GM18867 (cell line): ENCODE data around the gene DUSP2.

Experiments used
- ATAC-seq: cut with Tn5 transposase; IDR thresholded peaks from one replicate; pipeline ENCODE4 v1.9.1; 2021; ENCODE audit warnings: mild to moderate bottlenecking, moderate library complexity; ENCODE audit not compliant: unreplicated experiment

The DUSP2 gene

GRCh38 chr2:96135171-96135570 lies 10.1 kb downstream of the DUSP2 start:
- no peak for ATAC-seq

- ATAC-seq, result no peak
Measured at GRCh38 chr2:96134421-96134820, 10.8 kb downstream of the DUSP2 start.

GRCh38 chr2:96131813-96132745 lies 13.2 kb downstream of the DUSP2 start:
- ATAC-seq, result no peak

- ATAC-seq, result no peak
Measured at GRCh38 chr2:96131152-96131812, 14.0 kb downstream of the DUSP2 start.

- no peak for ATAC-seq
Measured at GRCh38 chr2:96130483-96130882, 14.8 kb downstream of the DUSP2 start.

- ATAC-seq, result no peak
Measured at GRCh38 chr2:96129528-96130120, 15.6 kb downstream of the DUSP2 start.

- no peak for ATAC-seq
Measured at GRCh38 chr2:96128456-96128855, 16.8 kb downstream of the DUSP2 start.

- no peak for ATAC-seq
Measured at GRCh38 chr2:96124406-96125265, 20.6 kb downstream of the DUSP2 start.

- no peak for ATAC-seq
Measured at GRCh38 chr2:96123936-96124335, 21.3 kb downstream of the DUSP2 start.

- no peak for ATAC-seq
Measured at GRCh38 chr2:96123290-96123689, 21.9 kb downstream of the DUSP2 start.

- no peak for ATAC-seq
Measured at GRCh38 chr2:96122391-96122790, 22.8 kb downstream of the DUSP2 start.

GRCh38 chr2:96121414-96121813 lies 23.8 kb downstream of the DUSP2 start:
- ATAC-seq, result no peak

GRCh38 chr2:96120991-96121390 lies 24.2 kb downstream of the DUSP2 start:
- no peak for ATAC-seq

- ATAC-seq, result no peak
Measured at GRCh38 chr2:96120091-96120720, 25.0 kb downstream of the DUSP2 start.

- no peak for ATAC-seq
Measured at GRCh38 chr2:96119389-96119751, 25.9 kb downstream of the DUSP2 start.

GRCh38 chr2:96118698-96119388 lies 26.4 kb downstream of the DUSP2 start:
- ATAC-seq, result no peak

- no peak for ATAC-seq
Measured at GRCh38 chr2:96117701-96118588, 27.3 kb downstream of the DUSP2 start.

GRCh38 chr2:96116879-96117533 lies 28.2 kb downstream of the DUSP2 start:
- ATAC-seq, result peak; percentile 61
